HG03139 (cell line): ENCODE data around the gene TMEM42.

Experiments
- ATAC-seq: cut with Tn5 transposase; IDR thresholded peaks from one replicate; pipeline ENCODE4 v1.9.1; 2021; ENCODE audit not compliant: unreplicated experiment

The TMEM42 gene

GRCh38 chr3:44870375-44871061 is 8.8 kb downstream of the TMEM42 start:
- ATAC-seq: no peak

GRCh38 chr3:44874308-44874707 is 12.6 kb downstream of the TMEM42 start, which contains the start of gene TGM4:
TGM4 (plus strand) TSS chr3:44874608; CDS start chr3:44874679, 71 bp downstream.
- no peak for ATAC-seq

GRCh38 chr3:44875596-44875995 is 13.9 kb downstream of the TMEM42 start:
- no peak for ATAC-seq

GRCh38 chr3:44877333-44877732 is 15.6 kb downstream of the TMEM42 start:
- no peak for ATAC-seq

GRCh38 chr3:44880284-44880683 is 18.6 kb downstream of the TMEM42 start:
- ATAC-seq: no peak

GRCh38 chr3:44883213-44883955 is 21.7 kb downstream of the TMEM42 start:
- ATAC-seq: no peak

- ATAC-seq: no peak
Measured at GRCh38 chr3:44883999-44884431, 22.3 kb downstream of the TMEM42 start.

GRCh38 chr3:44885618-44886017 is 23.9 kb downstream of the TMEM42 start:
- ATAC-seq: no peak

- no peak for ATAC-seq
Measured at GRCh38 chr3:44886561-44886960, 24.8 kb downstream of the TMEM42 start.

GRCh38 chr3:44887101-44887500 is 25.4 kb downstream of the TMEM42 start:
- no peak for ATAC-seq

- ATAC-seq: no peak
Measured at GRCh38 chr3:44890258-44890657, 28.5 kb downstream of the TMEM42 start.

- no peak for ATAC-seq
Measured at GRCh38 chr3:44890852-44891251, 29.1 kb downstream of the TMEM42 start.

GRCh38 chr3:44892689-44893088 is 31.0 kb downstream of the TMEM42 start:
- no peak for ATAC-seq

- ATAC-seq: no peak
Measured at GRCh38 chr3:44893097-44893496, 31.4 kb downstream of the TMEM42 start.

- ATAC-seq: no peak
Measured at GRCh38 chr3:44894485-44894884, 32.8 kb downstream of the TMEM42 start.

GRCh38 chr3:44896440-44896839 is 34.7 kb downstream of the TMEM42 start:
- no peak for ATAC-seq

GRCh38 chr3:44899683-44900367 is 38.1 kb downstream of the TMEM42 start:
- no peak for ATAC-seq

GRCh38 chr3:44902628-44903027 is 40.9 kb downstream of the TMEM42 start:
- no peak for ATAC-seq

GRCh38 chr3:44903314-44903713 is 41.6 kb downstream of the TMEM42 start:
- ATAC-seq: no peak

GRCh38 chr3:44903751-44904150 is 42.0 kb downstream of the TMEM42 start:
- ATAC-seq: no peak

- no peak for ATAC-seq
Measured at GRCh38 chr3:44905446-44906157, 43.9 kb downstream of the TMEM42 start.
